Measurements from ENCODE around the gene PPIF. TPM values are rescaled to one million over a fixed set of nuclear protein-coding genes. Genes with fewer than 3 reads are reported as not detected.
A peak's percentile ranks its signal among the peaks of the same experiment; 100 is the strongest.

Gene PPIF
- total RNA-seq, 1 donor = 39.1 TPM

- H3K79me2 ChIP-seq (ENCODE audit: insufficient read depth, low read length) = no peaks in the 10 kb centered on the region
- peaks cover 23% of the 10 kb centered on the region for H3K36me3 ChIP-seq (ENCODE audit: insufficient read depth, low read length)
- peaks cover 7% of the 10 kb centered on the region for H4K20me1 ChIP-seq (ENCODE audit: insufficient read depth, low read length)
- DNase-seq (ENCODE audit: insufficient read length, low spot score, missing footprints) = no peak
- peaks cover 29% of the 10 kb centered on the region for H3K4me1 ChIP-seq (ENCODE audit: insufficient read depth, low read length)
- H3K9me3 ChIP-seq (ENCODE audit: low read depth, low read length) = no peaks in the 10 kb centered on the region
- no peak overlapping the region for H2AFZ ChIP-seq (ENCODE audit: low read length)
- H3K27ac ChIP-seq (ENCODE audit: low read depth, low read length) = no peak overlapping the region
- no peaks in the 10 kb centered on the region for H3K27me3 ChIP-seq (ENCODE audit: insufficient read depth, low read length)
- H3K4me3 ChIP-seq (ENCODE audit: insufficient read depth, low read length) = no peak overlapping the region
- no peak for TF ChIP-seq CTCF (IDR thresholded peaks at IDR 0.05; ENCODE audit: extremely low read depth, low read depth, low read length)
- H3K4me2 ChIP-seq (ENCODE audit: insufficient read depth, low read length) = no peak overlapping the region
These were observed 37.6 kb downstream of the PPIF start for GRCh38 chr10:79384773-79385391.

GRCh38 chr10:79385392-79385795, 38.1 kb downstream of the PPIF start:
- Histone ChIP-seq H3K4me2 (ENCODE audit: insufficient read depth, low read length) (no peak overlapping the region), H3K27me3 (ENCODE audit: insufficient read depth, low read length) (no peaks in the 10 kb centered on the region), H2AFZ (ENCODE audit: low read length) (no peak overlapping the region), H3K79me2 (ENCODE audit: insufficient read depth, low read length) (no peaks in the 10 kb centered on the region), H3K9me3 (ENCODE audit: low read depth, low read length) (no peaks in the 10 kb centered on the region), H3K4me3 (ENCODE audit: insufficient read depth, low read length) (no peak overlapping the region), H3K36me3 (ENCODE audit: insufficient read depth, low read length) (peaks cover 26% of the 10 kb centered on the region), H3K4me1 (ENCODE audit: insufficient read depth, low read length) (peaks cover 24% of the 10 kb centered on the region), H4K20me1 (ENCODE audit: insufficient read depth, low read length) (peaks cover 7% of the 10 kb centered on the region), H3K27ac (ENCODE audit: low read depth, low read length) (no peak overlapping the region)
- DNase-seq (ENCODE audit: insufficient read length, low spot score, missing footprints) = peak; percentile 49
- no peak for TF ChIP-seq CTCF (IDR thresholded peaks at IDR 0.05; ENCODE audit: extremely low read depth, low read depth, low read length)

- H3K27ac ChIP-seq (ENCODE audit: low read depth, low read length) = no peak overlapping the region
- no peak for TF ChIP-seq CTCF (IDR thresholded peaks at IDR 0.05; ENCODE audit: extremely low read depth, low read depth, low read length)
- H4K20me1 ChIP-seq (ENCODE audit: insufficient read depth, low read length) = peaks cover 7% of the 10 kb centered on the region
- no peak overlapping the region for H3K4me3 ChIP-seq (ENCODE audit: insufficient read depth, low read length)
- DNase-seq (ENCODE audit: insufficient read length, low spot score, missing footprints) = peak; percentile 58
- no peaks in the 10 kb centered on the region for H3K9me3 ChIP-seq (ENCODE audit: low read depth, low read length)
- H3K4me1 ChIP-seq (ENCODE audit: insufficient read depth, low read length) = peaks cover 18% of the 10 kb centered on the region
- no peaks in the 10 kb centered on the region for H3K27me3 ChIP-seq (ENCODE audit: insufficient read depth, low read length)
- H3K79me2 ChIP-seq (ENCODE audit: insufficient read depth, low read length) = no peaks in the 10 kb centered on the region
- no peak overlapping the region for H2AFZ ChIP-seq (ENCODE audit: low read length)
- no peak overlapping the region for H3K4me2 ChIP-seq (ENCODE audit: insufficient read depth, low read length)
- H3K36me3 ChIP-seq (ENCODE audit: insufficient read depth, low read length) = peaks cover 27% of the 10 kb centered on the region
These were observed 38.7 kb downstream of the PPIF start for GRCh38 chr10:79385804-79386531.

Data from osteoblast (primary cell).